Calu3 (cell line): Measurements from ENCODE around the gene LYL1. TPM values are rescaled to one million over a fixed set of nuclear protein-coding genes. Genes with fewer than 3 reads are reported as not detected.
A peak's percentile ranks its signal among the peaks of the same experiment; 100 is the strongest.

Source experiments
- BruUV-seq: library from RNA; stranded (reverse); fragments of 400-500 nt; replicated peaks from 2 replicates; lab custom pipeline; 2021; lab: Mats Ljungman, UMichigan
- CTCF ChIA-PET: fragments of 300-600 bp; sonication (Branson Sonifier 250); formaldehyde crosslinking; loops from one replicate; lab custom pipeline; 2022; ENCODE audit warnings: antibody characterized with exemption; lab: Charles Lee
- DNase-seq: peaks from one replicate; pipeline ENCODE4 v3.0.0; 2022
- H3K27ac Mint-ChIP-seq: one replicate; pipeline ENCODE4 v1.8.0; 2022; ENCODE audit warnings: mixed read lengths; ENCODE audit not compliant: unreplicated experiment
- H3K27me3 Mint-ChIP-seq: one replicate; pipeline ENCODE4 v1.8.0; 2022; ENCODE audit warnings: mixed read lengths; ENCODE audit not compliant: unreplicated experiment
- H3K36me3 Mint-ChIP-seq: one replicate; pipeline ENCODE4 v1.8.0; 2022; ENCODE audit warnings: mild to moderate bottlenecking, moderate library complexity, mixed read lengths; ENCODE audit not compliant: insufficient read depth, unreplicated experiment
- H3K4me1 Mint-ChIP-seq: one replicate; pipeline ENCODE4 v1.8.0; 2022; ENCODE audit warnings: mild to moderate bottlenecking, low read depth, mixed read lengths; ENCODE audit not compliant: unreplicated experiment
- H3K4me3 Mint-ChIP-seq: one replicate; pipeline ENCODE4 v1.8.0; 2022; ENCODE audit warnings: mild to moderate bottlenecking, low read depth, moderate library complexity, mixed read lengths; ENCODE audit not compliant: unreplicated experiment
- H3K9me3 Mint-ChIP-seq: one replicate; pipeline ENCODE4 v1.8.0; 2022; ENCODE audit warnings: low read depth, mixed read lengths; ENCODE audit not compliant: unreplicated experiment
- CTCF ChIP-seq: fragments of 200-600 bp; IDR thresholded peaks from one replicate; pipeline ENCODE4 v1.8.0; 2022; ENCODE audit warnings: antibody characterized with exemption; ENCODE audit not compliant: unreplicated experiment
- intact Hi-C: fragments of 100-400 bp; cut with micrococcal nuclease; formaldehyde crosslinking; loops from one replicate; pipeline ENCODE4 v1.10.0; 2022; ENCODE audit not compliant: unreplicated experiment
- total RNA-seq: library from RNA; stranded (reverse); gene quantifications from 2 replicates; pipeline ENCODE4 v1.2.3, GENCODE V29; 2022

LYL1 gene
- total RNA-seq, 1 experiment from 2014 or later, result not detected

- CTCF ChIA-PET, result interaction anchor here (2.4 to 3.9 kb wide), 2 partner anchors 34 to 118 kb away, joined by 15 to 35 read pairs; no protein-coding TSS in a partner anchor
- no peaks in the 10 kb centered on the region for H3K9me3 Mint-ChIP-seq
- H3K4me1 Mint-ChIP-seq, result no peaks in the 10 kb centered on the region
- BruUV-seq, result no TSS peak
- no peak overlapping the region for H3K27ac Mint-ChIP-seq
- no peaks in the 10 kb centered on the region for H3K27me3 Mint-ChIP-seq
- H3K4me3 Mint-ChIP-seq, result no peak overlapping the region
- intact Hi-C loops, result no loop called here
- no peak for DNase-seq
- TF ChIP-seq CTCF, result no peak
- H3K36me3 Mint-ChIP-seq, result peaks cover 19% of the 10 kb centered on the region
These were observed 7.3 kb downstream of the LYL1 start for GRCh38 chr19:13095393-13095784.

- DNase-seq, result no peak
- no TSS peak for BruUV-seq
- Mint-ChIP-seq H3K4me3 (no peak overlapping the region), H3K9me3 (no peaks in the 10 kb centered on the region), H3K27ac (no peak overlapping the region), H3K36me3 (peaks cover 15% of the 10 kb centered on the region), H3K27me3 (no peaks in the 10 kb centered on the region), H3K4me1 (no peaks in the 10 kb centered on the region)
- no peak for TF ChIP-seq CTCF
- intact Hi-C loops, result loop anchor here (5.0 kb wide), 1 partner anchor 118 kb away; no protein-coding TSS in a partner anchor
- CTCF ChIA-PET, result interaction anchor here (1.0 to 3.9 kb wide), 7 partner anchors 12 to 130 kb away, joined by 3 to 35 read pairs (median 7); no protein-coding TSS in a partner anchor
These were observed 7.8 kb downstream of the LYL1 start for GRCh38 chr19:13094771-13095392.

GRCh38 chr19:13094106-13094504, 8.6 kb downstream of the LYL1 start:
- Mint-ChIP-seq H3K9me3 (no peaks in the 10 kb centered on the region), H3K4me3 (no peak overlapping the region), H3K27me3 (no peaks in the 10 kb centered on the region), H3K27ac (no peak overlapping the region), H3K4me1 (no peaks in the 10 kb centered on the region), H3K36me3 (peaks cover 14% of the 10 kb centered on the region)
- no TSS peak for BruUV-seq
- no peak for TF ChIP-seq CTCF
- CTCF ChIA-PET, result interaction anchor here (1.0 to 3.9 kb wide), 9 partner anchors 12 to 129 kb away, joined by 3 to 35 read pairs (median 7); no protein-coding TSS in a partner anchor
- DNase-seq, result no peak
- intact Hi-C loops, result loop anchor here (5.0 kb wide), 1 partner anchor 117 kb away; no protein-coding TSS in a partner anchor

GRCh38 chr19:13093407-13094105, 9.1 kb downstream of the LYL1 start:
- intact Hi-C loops, result loop anchor here (5.0 kb wide), 1 partner anchor 116 kb away; no protein-coding TSS in a partner anchor
- H3K4me3 Mint-ChIP-seq, result no peak overlapping the region
- TF ChIP-seq CTCF, result peak; percentile 83
- CTCF ChIA-PET, result interaction anchor here (1.0 to 3.9 kb wide), 9 partner anchors 11 to 128 kb away, joined by 3 to 35 read pairs (median 7); no protein-coding TSS in a partner anchor
- no peaks in the 10 kb centered on the region for H3K27me3 Mint-ChIP-seq
- H3K36me3 Mint-ChIP-seq, result peaks cover 18% of the 10 kb centered on the region
- BruUV-seq, result no TSS peak
- no peak overlapping the region for H3K27ac Mint-ChIP-seq
- DNase-seq, result peak; percentile 71
- no peaks in the 10 kb centered on the region for H3K9me3 Mint-ChIP-seq
- no peaks in the 10 kb centered on the region for H3K4me1 Mint-ChIP-seq
